NCI-H2227 (cell line): Measurements from ENCODE around the gene CELF4.
"Not testable (repeated sequence)": the region's sequence is repeated elsewhere in the genome, so short reads cannot be mapped to it uniquely, and the experiment has no call there.

ENCODE experiments used
- DNase-seq: peaks from one replicate; lab custom pipeline; 2025; ENCODE audit not compliant: unreplicated experiment; lab: John Stamatoyannopoulos, UW

CELF4 gene

DNA sequence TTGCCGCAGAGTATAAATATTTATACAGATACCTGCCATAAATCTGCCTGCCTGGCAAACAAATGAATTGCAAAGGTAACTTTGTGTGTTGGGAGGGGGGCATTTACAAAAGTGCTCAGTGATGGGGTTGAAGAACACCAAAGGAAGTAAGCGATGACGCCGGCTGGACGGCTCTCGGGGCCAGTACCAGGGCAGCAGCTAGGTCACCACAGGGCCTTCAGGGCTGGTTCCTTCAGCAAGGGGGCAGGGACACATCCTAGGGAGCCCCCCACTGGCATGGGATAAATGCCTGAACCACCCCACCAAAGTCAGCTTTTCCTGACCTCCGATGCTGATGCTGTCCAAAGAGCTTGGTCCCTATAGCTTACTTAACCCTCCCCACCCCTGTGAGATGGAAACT lies 190.4 kb downstream of the CELF4 start:
- DNase-seq = no peak

DNA sequence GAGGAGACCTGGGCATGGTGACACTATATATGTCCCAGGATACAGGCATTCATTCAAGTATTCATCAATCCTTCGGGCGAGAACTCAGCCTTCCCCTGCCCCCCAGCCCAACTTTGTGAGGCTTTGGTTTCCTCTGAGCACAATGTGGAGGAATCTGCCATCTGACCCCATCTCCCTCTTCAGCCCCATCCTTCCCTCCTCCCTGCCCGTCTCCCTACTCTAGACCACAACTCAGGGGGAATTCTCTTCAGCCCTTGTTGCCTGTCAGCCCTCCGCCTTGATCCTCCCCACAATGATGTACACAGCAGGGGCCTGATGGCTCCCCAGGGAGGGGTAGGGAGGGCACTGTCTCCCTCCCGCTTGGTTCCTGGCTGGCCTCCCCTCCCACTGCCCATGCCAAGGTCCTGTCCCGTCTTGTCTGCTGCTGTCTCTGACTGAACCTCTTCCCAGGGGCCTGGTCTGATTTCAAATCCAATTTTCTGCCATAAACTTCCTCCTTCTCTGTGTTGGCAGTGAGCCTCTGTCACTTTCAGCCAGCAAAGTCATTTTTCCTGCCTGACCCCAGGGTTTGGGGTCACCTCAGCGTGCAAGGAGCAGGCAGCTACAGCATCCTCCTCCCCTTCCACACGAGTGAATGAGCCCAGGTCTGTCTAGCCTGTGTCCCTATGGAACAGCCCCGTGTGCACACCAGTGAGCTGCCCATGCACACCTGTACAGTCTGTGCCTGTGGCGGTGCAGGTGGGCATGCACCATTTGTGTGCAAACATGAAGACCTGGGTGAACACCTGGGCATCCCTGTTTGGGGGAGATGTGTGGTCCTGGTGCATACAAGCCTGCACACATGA lies 197.3 kb downstream of the CELF4 start:
- no peak for DNase-seq

DNA sequence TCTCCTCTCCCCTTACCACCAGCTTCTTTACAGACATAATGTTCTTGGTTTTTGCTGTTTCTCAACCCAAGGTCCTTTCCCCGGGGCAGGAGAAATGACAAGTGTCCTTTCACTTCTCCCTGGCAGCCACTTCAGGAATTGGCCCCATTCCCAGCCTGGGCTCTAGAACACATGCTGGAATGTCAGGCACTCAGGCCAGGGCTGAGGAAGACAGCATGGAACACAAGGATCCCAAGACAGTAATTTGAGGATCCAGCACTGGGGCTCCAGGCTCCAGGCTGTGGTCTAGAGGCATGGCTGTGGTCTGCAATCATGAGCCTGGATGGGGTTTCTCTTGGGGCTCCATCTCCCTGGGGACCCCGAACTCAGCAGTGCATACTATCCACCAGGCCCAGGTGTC lies 201.4 kb downstream of the CELF4 start:
- DNase-seq = no peak

DNA sequence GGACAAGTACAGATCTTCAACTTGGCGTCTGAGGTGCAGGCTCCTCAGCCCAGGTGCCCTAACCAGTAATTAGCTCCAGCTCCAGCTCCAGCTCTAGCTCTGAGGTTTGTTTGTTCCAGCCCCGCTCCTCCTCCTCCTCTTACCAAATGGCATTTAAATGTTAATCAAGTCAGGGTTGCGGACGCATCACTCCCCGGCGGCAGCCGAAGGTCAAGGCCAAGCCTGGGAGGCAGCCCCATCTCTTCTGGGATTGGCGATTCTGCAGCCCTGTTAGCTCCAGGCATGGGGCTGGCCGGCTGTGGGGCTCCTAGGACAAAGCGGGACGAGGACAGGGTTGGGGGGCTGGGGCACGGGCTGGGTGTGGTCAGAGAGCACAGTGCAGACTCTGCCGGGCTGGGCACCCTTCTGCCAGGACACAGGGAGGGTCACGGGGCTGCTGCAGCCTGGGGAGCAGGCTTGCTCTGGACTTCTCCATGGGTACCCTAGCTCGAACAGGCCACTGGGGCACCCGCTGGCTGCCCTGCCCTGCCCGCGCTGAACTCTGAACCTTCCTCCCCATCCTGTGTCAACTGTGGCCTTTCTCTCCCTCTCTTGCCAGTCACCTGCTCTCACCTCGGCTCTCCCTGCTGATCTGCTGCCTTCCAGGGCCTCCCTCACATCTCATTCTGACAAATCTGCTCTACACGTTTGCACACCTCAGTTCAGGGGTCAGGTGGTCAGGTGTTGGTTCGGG lies 203.3 kb downstream of the CELF4 start:
- peak; percentile 30 for DNase-seq

DNA sequence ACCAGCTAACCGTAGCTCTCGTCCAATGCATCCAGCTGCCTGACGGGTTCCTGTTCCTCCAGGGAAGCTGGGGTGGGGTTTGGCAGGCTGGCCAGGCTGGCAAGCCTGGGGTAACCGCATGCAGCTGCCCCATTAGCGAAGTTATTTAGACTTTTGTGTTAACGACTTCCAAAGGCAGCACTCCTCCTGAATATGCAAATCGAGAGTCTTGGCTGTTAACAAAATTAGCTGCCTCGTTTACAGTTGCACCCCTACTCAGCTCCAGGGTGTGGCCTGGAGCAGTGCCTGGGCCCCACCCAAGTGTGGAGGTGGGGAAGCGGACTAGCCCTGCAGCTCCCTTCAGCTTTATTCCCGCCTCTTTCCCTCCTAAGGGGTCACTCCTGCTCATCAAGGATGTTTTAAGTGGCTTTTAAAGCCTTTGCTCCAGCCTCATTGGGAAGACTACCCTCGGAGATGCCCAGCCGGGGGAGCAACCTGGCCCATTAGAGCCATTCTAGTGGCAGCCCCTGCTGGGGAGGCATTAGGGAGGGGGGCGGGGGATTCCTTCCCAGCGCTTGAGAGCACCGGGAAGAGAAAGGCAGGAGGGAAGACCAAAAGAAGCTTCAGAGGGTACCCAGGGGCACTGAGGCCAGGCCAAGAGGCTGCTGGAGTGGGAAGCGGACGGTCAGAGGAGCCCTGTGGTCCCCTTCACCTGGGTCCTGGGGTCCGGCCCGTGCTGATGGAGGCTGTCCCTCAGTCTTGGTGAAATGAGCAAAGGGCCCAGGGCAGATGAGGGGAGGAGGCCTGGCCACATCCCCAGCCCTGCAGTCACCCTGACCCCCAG lies 204.1 kb downstream of the CELF4 start:
- peak; percentile 84 for DNase-seq

DNA sequence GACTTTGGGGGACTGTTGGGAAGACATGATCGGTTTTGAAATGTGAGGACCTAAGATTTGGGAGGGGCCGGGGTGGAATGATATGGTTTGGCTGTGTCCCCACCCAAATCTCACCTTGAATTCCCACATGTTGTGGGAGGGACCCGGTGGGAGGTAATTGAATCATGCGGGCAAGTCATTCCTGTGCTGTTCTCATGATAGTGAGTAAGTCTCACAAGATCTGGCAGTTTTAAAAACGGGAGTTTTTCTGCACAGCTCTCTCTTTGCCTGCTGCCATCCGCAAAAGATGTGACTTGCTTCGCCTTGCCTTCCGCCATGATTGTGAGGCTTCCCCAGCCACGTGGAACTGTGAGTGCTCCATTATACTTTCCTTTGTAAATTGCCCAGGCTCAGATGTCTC lies 207.5 kb downstream of the CELF4 start:
- not testable (repeated sequence) for DNase-seq

DNA sequence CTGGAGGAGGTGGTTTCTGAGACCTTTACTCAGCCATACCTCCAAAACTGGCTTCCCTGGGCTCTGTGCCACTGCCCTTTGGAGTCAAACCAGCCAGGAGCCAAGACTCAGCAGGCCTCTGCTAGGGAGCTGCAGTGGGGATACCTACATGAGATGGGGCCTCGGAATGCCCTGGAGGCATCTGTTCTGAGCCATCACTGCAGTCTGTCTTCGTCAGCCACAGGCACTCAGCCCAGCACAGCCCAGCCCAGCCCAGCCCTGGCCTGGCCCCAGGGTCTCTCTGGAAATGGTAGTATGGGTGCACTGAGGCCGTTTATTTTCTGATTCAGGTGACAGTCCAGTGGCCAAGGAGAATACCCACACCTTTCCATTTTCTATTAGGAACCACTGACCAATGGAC lies 209.8 kb downstream of the CELF4 start:
- DNase-seq = no peak

DNA sequence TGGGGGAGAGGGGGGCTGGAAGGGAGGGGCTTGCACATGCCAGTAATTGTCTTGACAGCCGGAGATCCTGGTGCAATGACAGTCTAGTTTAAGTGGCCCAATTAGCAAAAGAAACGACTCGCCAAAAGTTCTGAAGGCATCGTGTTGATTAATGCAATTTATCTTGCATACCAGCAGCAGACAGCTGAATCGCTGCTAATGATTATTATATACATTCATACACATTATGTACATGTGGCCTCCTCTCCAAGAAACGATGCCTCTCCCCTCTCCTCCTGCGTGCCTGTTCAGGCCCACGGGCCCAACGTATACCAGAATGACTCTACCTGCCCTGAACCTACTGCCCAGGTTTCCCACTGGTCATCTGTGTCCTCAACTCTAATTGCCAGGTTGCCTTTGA lies 214.5 kb downstream of the CELF4 start:
- no peak for DNase-seq

DNA sequence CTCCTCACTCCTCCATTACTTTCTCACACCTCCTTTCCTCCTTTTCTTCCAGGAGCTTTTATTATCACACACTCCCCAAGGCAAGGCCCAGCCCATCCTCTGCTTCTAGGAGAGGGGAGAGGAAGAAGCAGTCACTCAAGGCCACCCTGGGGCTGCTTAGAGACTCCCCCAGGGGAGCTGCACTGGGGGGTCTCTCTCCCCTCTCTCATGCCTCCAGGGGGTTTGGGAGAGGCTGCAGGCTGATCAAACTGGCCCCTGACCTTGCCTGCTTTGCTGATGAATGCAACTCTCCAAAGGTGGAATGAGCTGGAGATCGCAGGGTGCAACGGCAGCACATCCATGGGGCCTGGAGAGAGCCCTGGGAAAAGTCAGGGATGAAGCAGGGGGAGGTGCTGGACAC lies 216.9 kb downstream of the CELF4 start:
- DNase-seq = no peak

DNA sequence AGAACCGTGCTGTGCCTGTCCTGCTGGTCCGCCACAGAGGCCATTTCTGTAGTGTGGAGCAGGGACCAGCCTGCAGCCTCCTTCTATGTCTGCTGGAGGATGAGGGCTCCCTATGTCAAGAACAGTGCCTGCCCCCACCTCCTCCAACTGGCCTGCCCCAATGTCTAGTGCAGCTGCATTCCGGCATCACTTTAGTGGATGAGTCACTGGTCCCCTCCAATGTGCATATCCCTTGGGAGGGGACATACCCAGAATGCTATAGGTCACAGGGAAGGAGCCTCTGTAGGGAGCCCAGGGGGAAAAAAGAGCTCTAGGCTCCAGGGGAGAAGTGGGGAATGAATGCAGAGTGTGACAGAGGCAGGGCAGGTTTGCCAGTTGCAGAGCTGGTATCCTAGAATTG lies 219.6 kb downstream of the CELF4 start:
- no peak for DNase-seq

DNA sequence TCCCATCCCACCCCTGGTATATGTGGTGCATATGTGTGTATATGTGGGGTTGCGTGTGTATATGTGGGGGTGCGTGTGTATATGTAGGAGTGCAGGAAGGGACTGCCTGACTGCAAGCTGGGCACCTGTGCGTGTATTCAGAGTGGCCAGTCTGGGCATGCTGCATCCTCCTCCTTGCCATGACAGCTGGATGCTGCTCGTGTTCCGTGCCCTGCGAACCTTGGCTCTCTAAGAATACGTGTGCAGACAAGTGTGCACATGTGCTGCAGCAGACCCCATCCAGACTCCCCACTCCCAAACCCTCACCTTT lies 222.1 kb downstream of the CELF4 start:
- no peak for DNase-seq

DNA sequence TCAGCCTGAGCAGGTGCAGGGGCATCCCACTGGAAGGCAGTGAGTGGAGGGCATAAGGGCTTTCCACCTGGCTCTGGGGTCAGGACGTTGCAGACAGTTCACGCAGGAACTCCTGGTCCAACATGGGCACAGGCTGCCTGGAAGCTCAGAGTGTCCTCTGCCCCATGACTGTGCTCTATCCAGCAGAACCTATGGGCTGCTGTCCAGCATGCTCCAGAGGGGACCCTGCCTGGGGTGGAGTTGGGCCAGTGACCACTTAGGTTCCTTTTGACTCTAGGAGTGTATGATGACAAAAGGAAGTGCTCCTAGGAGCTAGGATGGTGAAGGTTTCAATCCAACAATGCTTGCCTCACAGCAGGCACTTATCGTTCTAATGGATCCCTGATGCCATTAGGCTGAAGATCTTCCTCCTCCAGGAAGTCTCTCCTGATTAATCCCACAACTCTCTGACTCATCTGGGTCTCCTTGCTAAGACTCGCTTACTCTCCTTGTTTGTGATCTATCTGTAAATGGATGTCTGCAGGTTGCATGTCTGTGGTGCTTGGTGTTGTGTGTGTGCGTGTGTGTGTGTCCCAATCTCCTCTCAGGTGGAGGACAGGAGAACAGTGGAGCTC lies 224.0 kb downstream of the CELF4 start:
- DNase-seq = no peak

DNA sequence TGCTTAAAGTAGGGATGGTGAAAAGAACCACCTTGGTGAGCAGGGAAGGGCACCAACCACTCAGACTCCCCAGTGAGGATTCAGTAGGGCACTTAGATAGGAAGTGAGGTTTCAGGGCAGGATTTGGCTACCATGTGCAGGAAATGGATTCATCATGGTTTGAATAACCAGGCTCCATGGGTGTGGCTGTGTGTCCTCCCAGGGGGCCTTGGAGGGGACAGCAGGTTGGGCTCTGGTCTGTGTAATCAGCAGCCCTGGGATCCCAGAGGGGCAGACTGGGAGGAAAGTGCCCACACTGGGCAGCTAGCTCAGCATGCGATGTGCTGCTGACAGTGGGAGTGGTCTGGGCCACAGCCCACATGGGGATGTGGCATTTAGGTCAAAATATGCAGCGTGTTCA lies 224.6 kb downstream of the CELF4 start:
- no peak for DNase-seq

DNA sequence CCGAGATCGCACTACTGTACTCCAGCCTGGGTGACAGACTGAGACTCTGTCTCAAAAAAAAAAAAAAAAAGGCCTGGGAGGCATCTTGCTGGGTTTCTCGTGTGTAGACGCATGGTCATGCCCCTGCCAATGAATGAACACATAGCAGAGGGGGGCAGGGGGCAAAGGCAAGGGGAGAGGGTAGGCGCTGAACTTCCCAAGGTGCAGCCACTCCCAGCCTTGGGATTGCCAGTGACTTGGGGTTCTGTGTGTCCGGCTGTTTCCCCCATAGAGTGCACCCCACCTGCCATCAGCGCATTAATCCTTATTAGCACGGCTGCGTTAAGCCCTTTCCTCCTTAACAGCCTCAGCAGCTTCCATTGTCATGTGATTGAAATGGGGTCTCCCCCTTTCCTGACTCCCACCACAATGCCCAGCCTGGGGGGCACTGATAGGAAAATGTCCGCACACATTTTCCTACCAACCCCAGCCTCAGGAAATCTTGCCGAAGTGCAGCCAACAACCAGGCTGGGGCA lies 225.8 kb downstream of the CELF4 start:
- no peak for DNase-seq

DNA sequence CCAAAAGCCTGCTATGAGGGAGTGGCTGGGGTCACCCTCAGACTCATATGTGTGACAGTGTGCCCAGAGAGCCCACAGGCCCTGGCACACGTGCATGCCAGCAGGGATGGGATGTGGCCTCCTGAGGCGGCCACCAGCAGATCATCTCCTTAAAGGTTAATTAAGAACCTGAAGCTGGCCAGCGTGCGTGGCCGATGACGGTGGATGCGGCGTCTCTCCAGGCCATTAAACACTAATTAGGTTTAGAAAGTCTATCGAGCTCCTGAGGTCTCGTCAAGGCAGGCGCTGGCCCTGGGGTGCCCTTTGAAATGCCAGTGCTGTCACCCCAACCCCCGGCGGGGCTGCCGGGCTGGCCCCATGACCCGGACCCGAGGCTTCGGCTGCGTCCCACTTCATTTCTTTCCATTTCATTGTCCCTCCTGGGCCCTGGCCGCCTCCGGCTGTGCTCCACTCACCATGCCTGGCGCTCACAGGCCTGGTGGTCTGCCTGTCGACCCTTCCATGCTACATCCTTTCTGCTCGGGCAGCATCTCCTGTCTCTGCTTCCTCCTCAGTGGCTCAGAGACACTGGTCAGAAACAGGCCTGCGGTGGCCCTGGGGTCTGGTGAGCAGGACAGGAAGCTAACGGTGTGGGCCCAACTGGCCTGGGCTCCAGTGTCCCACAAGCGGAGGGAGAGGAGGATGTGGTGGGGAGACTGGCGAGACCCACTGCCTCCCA lies 228.9 kb downstream of the CELF4 start:
- DNase-seq = no peak

DNA sequence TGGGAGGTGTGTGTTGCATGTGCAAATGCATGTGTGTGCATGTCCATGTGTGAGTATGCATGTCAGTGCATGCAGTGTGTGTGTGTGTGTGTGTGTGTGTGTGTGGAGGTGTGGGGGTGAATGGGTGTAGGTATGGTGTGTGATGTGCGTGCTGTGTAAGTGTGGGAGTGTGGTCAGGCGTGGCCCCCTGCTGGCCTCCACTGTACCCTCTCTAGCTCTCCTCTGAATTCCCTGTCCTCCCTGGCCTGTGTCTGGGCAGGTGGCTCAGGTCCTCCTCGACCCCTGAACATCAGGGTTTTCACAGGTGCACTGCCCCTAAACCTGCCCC lies 230.2 kb downstream of the CELF4 start:
- DNase-seq = no peak

DNA sequence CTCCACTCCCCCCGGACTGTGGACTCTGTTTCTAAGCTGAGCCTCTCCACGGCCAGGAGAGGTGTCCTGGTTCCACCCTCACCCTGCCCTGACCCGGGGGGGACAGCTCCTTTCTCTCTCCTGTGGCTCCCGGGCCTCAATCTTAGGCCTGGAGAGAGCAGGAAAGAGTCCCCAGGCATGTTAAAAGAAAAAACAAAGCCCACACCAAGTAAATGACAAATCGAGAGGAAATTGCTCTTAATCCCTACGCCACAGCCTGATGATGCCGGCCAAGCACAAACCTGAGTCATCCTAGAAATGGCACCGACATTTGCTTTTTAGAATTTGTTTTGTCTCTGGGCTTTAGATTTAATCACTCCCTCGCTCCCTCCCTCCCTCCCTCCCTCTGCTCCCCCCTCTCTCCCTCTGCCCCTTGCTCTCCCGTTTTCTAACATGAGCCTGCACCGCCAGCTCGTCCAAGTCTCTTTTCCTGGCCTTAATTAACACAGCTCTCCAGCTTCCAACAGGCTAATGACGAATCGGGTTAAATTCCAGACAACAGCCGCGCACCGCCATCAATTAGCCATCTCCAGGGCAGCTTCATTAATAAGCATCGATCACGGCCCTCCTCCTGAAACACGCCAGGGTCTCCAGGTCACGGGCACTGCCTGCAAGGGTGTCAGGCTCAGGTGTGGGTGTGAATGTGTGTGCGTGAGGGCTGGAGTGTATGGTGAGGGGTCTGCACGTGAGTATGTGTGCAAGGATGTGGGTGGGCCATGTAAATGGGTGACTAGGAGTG lies 230.8 kb downstream of the CELF4 start:
- DNase-seq = peak; percentile 21

DNA sequence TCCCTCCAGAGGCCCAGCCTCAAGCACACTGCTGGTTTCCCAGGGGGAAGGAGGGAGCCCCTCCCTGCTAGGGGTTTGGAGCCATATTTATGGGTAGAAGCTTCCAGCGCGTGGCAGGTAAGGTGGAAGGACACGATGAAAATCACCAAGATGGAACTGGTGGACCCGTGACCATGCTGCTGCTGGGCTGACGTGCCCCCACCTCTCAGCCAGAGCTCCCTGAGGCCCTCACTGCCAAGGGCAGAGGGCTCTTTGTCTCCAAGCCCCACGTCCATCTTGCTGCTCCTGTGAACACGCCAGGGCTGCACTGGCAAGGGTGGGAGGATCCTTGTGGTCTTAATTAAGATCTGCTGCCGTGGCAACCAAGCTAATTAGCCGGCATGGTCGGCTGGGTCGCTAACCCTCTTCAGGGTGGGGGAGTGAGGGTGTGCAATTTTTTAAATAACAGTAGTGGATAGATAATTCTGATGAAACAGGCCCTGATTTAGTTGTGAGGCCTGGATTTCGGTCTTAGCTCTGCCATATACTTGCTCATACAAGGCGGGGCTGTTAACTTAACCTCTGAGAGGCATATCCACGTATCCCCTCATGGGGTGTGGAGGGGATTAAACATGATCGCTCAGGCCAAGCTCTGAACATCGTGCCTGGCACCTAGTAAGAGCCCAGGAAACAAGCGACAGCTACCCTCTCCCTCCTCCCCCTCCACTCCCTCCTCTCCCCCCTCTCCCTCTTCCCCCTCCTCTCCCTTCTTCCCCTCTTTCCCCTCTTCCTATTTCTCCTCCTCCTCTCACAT lies 232.8 kb downstream of the CELF4 start:
- peak; percentile 25 for DNase-seq

DNA sequence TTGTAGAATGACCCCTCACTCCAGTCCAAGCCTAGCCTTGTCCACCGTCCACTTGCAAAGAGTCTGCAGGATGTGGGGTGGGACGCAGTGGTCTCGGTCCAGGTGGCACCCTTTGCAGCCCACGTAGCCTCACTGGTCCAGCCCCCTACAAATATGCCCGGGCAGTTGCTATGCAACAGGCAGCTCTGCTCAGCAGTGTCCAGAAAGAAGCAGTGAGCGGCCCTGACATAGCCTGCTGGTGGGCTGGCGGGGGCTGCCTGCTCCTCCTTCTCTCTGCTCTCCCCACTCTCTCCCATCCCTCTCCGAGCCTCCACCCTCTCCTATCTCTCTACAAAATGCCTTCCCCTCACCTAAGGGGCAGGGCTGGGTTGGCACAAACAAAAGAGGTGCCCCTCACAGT lies 233.4 kb downstream of the CELF4 start:
- DNase-seq = peak; percentile 23
